ENCODE measurements around the gene CBX3. TPM values are rescaled to one million over a fixed set of nuclear protein-coding genes. Genes with fewer than 3 reads are reported as not detected.
A peak's percentile ranks its signal among the peaks of the same experiment; 100 is the strongest.

Gene CBX3
- total RNA-seq, 1 experiment from 2014 or later, result 232 TPM

- TF ChIP-seq FOXP1 (CRISPR knock-in tag; IDR thresholded peaks at IDR 0.05; ENCODE audit: borderline replicate concordance) (no peak), KAT7 (CRISPR knock-in tag; IDR thresholded peaks at IDR 0.05; ENCODE audit: borderline replicate concordance) (no peak), NR1H2 (CRISPR knock-in tag; IDR thresholded peaks at IDR 0.05) (no peak), NR3C1 (CRISPR knock-in tag; conservative IDR thresholded peaks at IDR 0.05; ENCODE audit: low read depth) (no peak), ZNF138 (CRISPR knock-in tag; conservative IDR thresholded peaks at IDR 0.05) (no peak), PRRX2 (CRISPR knock-in tag; IDR thresholded peaks at IDR 0.05) (no peak), HMGA2 (CRISPR knock-in tag; IDR thresholded peaks at IDR 0.05) (no peak), ZNF121 (CRISPR knock-in tag; IDR thresholded peaks at IDR 0.05) (no peak), MAX (CRISPR knock-in tag; IDR thresholded peaks at IDR 0.05) (no peak), AR (CRISPR knock-in tag; IDR thresholded peaks at IDR 0.05) (no peak), SP1 (CRISPR knock-in tag; conservative IDR thresholded peaks at IDR 0.05) (no peak), EMX1 (CRISPR knock-in tag; IDR thresholded peaks at IDR 0.05) (no peak)
- TF ChIP-seq, protein P1, sequence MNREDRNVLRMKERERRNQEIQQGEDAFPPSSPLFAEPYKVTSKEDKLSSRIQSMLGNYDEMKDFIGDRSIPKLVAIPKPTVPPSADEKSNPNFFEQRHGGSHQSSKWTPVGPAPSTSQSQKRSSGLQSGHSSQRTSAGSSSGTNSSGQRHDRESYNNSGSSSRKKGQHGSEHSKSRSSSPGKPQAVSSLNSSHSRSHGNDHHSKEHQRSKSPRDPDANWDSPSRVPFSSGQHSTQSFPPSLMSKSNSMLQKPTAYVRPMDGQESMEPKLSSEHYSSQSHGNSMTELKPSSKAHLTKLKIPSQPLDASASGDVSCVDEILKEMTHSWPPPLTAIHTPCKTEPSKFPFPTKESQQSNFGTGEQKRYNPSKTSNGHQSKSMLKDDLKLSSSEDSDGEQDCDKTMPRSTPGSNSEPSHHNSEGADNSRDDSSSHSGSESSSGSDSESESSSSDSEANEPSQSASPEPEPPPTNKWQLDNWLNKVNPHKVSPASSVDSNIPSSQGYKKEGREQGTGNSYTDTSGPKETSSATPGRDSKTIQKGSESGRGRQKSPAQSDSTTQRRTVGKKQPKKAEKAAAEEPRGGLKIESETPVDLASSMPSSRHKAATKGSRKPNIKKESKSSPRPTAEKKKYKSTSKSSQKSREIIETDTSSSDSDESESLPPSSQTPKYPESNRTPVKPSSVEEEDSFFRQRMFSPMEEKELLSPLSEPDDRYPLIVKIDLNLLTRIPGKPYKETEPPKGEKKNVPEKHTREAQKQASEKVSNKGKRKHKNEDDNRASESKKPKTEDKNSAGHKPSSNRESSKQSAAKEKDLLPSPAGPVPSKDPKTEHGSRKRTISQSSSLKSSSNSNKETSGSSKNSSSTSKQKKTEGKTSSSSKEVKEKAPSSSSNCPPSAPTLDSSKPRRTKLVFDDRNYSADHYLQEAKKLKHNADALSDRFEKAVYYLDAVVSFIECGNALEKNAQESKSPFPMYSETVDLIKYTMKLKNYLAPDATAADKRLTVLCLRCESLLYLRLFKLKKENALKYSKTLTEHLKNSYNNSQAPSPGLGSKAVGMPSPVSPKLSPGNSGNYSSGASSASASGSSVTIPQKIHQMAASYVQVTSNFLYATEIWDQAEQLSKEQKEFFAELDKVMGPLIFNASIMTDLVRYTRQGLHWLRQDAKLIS (CRISPR knock-in tag; IDR thresholded peaks at IDR 0.05; ENCODE audit: borderline replicate concordance), result no peak
Observed at GRCh38 chr7:26191974-26192479, 9.5 kb upstream of the CBX3 start (continued).

DNA sequence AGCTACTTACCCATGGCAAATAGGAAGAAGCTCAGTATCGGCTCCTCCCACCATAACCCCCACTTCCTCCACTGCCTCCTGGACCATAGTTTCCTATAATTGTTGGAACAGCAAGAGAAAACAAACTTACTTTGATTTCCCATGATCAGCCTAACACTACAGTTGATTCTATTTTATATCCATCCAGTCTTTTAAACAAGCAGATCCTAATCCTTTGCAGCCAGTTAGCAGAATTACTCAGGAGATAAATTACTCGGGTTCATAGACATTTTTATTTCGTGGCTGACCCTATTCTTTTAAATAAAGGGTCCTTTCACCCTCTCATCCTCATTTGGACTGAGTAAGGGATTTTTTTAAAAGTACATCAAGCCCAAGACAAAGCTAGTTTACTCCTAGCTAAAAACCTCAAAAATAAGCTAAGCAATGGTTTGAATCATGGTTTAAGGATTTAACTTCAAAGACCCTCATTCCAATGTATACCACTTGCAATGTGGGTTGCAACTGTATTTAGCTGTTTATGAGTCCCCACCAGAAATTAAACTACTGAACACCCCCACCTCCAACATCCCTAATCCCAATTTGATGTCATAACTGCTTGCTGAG lies 9.0 kb upstream of the CBX3 start:
- no peak overlapping the region for H3K4me3 Mint-ChIP-seq
- no peak for DNase-seq (ENCODE audit: low spot score)
- peaks cover 83% of the 10 kb centered on the region for H3K36me3 Mint-ChIP-seq
- CTCF ChIA-PET, result interaction anchor here (0.6 to 1.3 kb wide), 2 partner anchors 92 to 112 kb away, joined by 3 to 4 read pairs; no protein-coding TSS in a partner anchor
- peaks cover 75% of the 10 kb centered on the region for H3K4me1 Mint-ChIP-seq
- H3K27ac Mint-ChIP-seq, result peak overlapping the region; percentile 95
- POLR2A ChIA-PET, result interaction anchor here (0.8 to 2.3 kb wide), 3 partner anchors 7 to 38 kb away, joined by 3 to 9 read pairs (median 6); partner anchors contain the start of genes CBX3 and HNRNPA2B1
- H3K27me3 Mint-ChIP-seq (ENCODE audit: low read depth), result no peaks in the 10 kb centered on the region
- no peaks in the 10 kb centered on the region for H3K9me3 Mint-ChIP-seq
- no peak for ATAC-seq
- TF ChIP-seq TCF7 (CRISPR knock-in tag; IDR thresholded peaks at IDR 0.05; ENCODE audit: low read depth) (no peak), GRHL2 (CRISPR knock-in tag; IDR thresholded peaks at IDR 0.05; ENCODE audit: insufficient replicate concordance, severe bottlenecking) (no peak), EMX1 (CRISPR knock-in tag; IDR thresholded peaks at IDR 0.05) (peak; percentile 76), PRRX2 (CRISPR knock-in tag; IDR thresholded peaks at IDR 0.05) (peak; percentile 67), TEAD1 (CRISPR knock-in tag; IDR thresholded peaks at IDR 0.05) (no peak), ZNF512 (CRISPR knock-in tag; IDR thresholded peaks at IDR 0.05; ENCODE audit: borderline replicate concordance) (no peak)
- TF ChIP-seq, protein P2, sequence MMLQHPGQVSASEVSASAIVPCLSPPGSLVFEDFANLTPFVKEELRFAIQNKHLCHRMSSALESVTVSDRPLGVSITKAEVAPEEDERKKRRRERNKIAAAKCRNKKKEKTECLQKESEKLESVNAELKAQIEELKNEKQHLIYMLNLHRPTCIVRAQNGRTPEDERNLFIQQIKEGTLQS (CRISPR knock-in tag; conservative IDR thresholded peaks at IDR 0.05), result no peak
- TF ChIP-seq, protein P3, sequence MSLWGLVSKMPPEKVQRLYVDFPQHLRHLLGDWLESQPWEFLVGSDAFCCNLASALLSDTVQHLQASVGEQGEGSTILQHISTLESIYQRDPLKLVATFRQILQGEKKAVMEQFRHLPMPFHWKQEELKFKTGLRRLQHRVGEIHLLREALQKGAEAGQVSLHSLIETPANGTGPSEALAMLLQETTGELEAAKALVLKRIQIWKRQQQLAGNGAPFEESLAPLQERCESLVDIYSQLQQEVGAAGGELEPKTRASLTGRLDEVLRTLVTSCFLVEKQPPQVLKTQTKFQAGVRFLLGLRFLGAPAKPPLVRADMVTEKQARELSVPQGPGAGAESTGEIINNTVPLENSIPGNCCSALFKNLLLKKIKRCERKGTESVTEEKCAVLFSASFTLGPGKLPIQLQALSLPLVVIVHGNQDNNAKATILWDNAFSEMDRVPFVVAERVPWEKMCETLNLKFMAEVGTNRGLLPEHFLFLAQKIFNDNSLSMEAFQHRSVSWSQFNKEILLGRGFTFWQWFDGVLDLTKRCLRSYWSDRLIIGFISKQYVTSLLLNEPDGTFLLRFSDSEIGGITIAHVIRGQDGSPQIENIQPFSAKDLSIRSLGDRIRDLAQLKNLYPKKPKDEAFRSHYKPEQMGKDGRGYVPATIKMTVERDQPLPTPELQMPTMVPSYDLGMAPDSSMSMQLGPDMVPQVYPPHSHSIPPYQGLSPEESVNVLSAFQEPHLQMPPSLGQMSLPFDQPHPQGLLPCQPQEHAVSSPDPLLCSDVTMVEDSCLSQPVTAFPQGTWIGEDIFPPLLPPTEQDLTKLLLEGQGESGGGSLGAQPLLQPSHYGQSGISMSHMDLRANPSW (CRISPR knock-in tag; conservative IDR thresholded peaks at IDR 0.05; ENCODE audit: low read depth), result no peak
- TF ChIP-seq, protein P4, sequence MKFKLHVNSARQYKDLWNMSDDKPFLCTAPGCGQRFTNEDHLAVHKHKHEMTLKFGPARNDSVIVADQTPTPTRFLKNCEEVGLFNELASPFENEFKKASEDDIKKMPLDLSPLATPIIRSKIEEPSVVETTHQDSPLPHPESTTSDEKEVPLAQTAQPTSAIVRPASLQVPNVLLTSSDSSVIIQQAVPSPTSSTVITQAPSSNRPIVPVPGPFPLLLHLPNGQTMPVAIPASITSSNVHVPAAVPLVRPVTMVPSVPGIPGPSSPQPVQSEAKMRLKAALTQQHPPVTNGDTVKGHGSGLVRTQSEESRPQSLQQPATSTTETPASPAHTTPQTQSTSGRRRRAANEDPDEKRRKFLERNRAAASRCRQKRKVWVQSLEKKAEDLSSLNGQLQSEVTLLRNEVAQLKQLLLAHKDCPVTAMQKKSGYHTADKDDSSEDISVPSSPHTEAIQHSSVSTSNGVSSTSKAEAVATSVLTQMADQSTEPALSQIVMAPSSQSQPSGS (CRISPR knock-in tag; IDR thresholded peaks at IDR 0.05; ENCODE audit: borderline replicate concordance, low read depth), result no peak
